GM23338 (cell line): ENCODE measurements around the gene DAAM1. TPM values are rescaled to one million over a fixed set of nuclear protein-coding genes. Genes with fewer than 3 reads are reported as not detected.
A peak's percentile ranks its signal among the peaks of the same experiment; 100 is the strongest.

Source experiments
- ATAC-seq: fragments of 200-7000 bp; cut with Tn5 transposase; 3 replicates; pipeline ENCODE4 v1.9.1; 2020
- DNase-seq: peaks from one replicate; pipeline ENCODE4 v3.0.0-alpha.2; 2015; ENCODE audit warnings: low spot score
- H2AFZ ChIP-seq: fragments of 200-600 bp; sonication (generic); 2 replicates; pipeline ENCODE4 v1.8.0; 2016; ENCODE audit warnings: antibody characterized with exemption, mild to moderate bottlenecking, moderate library complexity
- H3F3A ChIP-seq: fragments of 200-600 bp; sonication (generic); replicated peaks from 2 replicates; pipeline ENCODE4 v1.8.0; 2017; ENCODE audit warnings: antibody characterized with exemption, mixed run types, low read depth
- H3K27ac ChIP-seq: fragments of 200-600 bp; sonication (generic); 2 replicates; pipeline ENCODE4 v1.6.1; 2016; ENCODE audit warnings: low read depth
- H3K27me3 ChIP-seq: fragments of 200-600 bp; sonication (generic); 2 replicates; pipeline ENCODE4 v1.8.0; 2016; ENCODE audit warnings: mild to moderate bottlenecking, mixed run types, moderate library complexity; ENCODE audit not compliant: insufficient read depth
- H3K36me3 ChIP-seq: fragments of 200-600 bp; sonication (generic); 2 replicates; pipeline ENCODE4 v1.8.0; 2016; ENCODE audit warnings: mild to moderate bottlenecking; ENCODE audit not compliant: insufficient read depth
- H3K4me1 ChIP-seq: fragments of 200-600 bp; sonication (generic); 2 replicates; pipeline ENCODE4 v1.8.0; 2016; ENCODE audit warnings: mild to moderate bottlenecking, moderate library complexity; ENCODE audit not compliant: insufficient read depth
- H3K4me2 ChIP-seq: fragments of 200-600 bp; sonication (generic); 2 replicates; pipeline ENCODE4 v1.7.1; 2017; ENCODE audit warnings: mixed run types
- H3K4me3 ChIP-seq: fragments of 200-600 bp; sonication (generic); 2 replicates; pipeline ENCODE4 v1.6.1; 2016; ENCODE audit warnings: mixed run types
- H3K79me2 ChIP-seq: fragments of 200-600 bp; sonication (generic); replicated peaks from 2 replicates; pipeline ENCODE4 v1.8.0; 2017; ENCODE audit warnings: mild to moderate bottlenecking; ENCODE audit not compliant: insufficient read depth
- H3K9me2 ChIP-seq: fragments of 200-600 bp; sonication (generic); 2 replicates; pipeline ENCODE4 v1.8.0; 2017; ENCODE audit not compliant: insufficient read depth
- H4K20me1 ChIP-seq: fragments of 200-600 bp; sonication (generic); replicated peaks from 2 replicates; pipeline ENCODE4 v1.8.0; 2017; ENCODE audit warnings: mild to moderate bottlenecking; ENCODE audit not compliant: insufficient read depth
- H3K27ac Mint-ChIP-seq: 2 replicates; pipeline ENCODE4 v1.8.0; 2020; ENCODE audit warnings: inconsistent platforms, mild to moderate bottlenecking, moderate library complexity, mixed read lengths
- H3K27me3 Mint-ChIP-seq: 3 replicates; pipeline ENCODE4 v1.8.0; 2022; ENCODE audit warnings: low read depth, mild to moderate bottlenecking, moderate library complexity, mixed read lengths, inconsistent platforms; ENCODE audit not compliant: insufficient read depth, poor library complexity
- H3K36me3 Mint-ChIP-seq: 3 replicates; pipeline ENCODE4 v1.8.0; 2021; ENCODE audit warnings: low read depth, mild to moderate bottlenecking, inconsistent platforms, moderate library complexity, mixed read lengths
- H3K4me1 Mint-ChIP-seq: 3 replicates; pipeline ENCODE4 v1.8.0; 2020; ENCODE audit warnings: mild to moderate bottlenecking, inconsistent platforms, mixed read lengths
- H3K4me3 Mint-ChIP-seq: 3 replicates; pipeline ENCODE4 v1.8.0; 2021; ENCODE audit warnings: moderate library complexity, mild to moderate bottlenecking, inconsistent platforms, mixed read lengths
- H3K9me3 Mint-ChIP-seq: 3 replicates; pipeline ENCODE4 v1.8.0; 2020; ENCODE audit warnings: moderate library complexity, mild to moderate bottlenecking, inconsistent platforms, mixed read lengths
- CREB1 ChIP-seq: fragments of 250-450 bp; sonication (Bioruptor Pico); IDR thresholded peaks from 2 replicates; pipeline ENCODE4 v1.5.0; 2020; ENCODE audit warnings: low read depth, mild to moderate bottlenecking, moderate library complexity
- EZH2 ChIP-seq: fragments of 200-600 bp; sonication (generic); IDR thresholded peaks from one replicate; pipeline ENCODE4 v1.8.0; 2017; ENCODE audit warnings: antibody characterized with exemption, mild to moderate bottlenecking, low read depth; ENCODE audit not compliant: unreplicated experiment
- JUNB ChIP-seq: IDR thresholded peaks from one replicate; pipeline ENCODE4 v1.6.1; 2016; ENCODE audit warnings: antibody characterized with exemption; ENCODE audit not compliant: unreplicated experiment
- NANOG ChIP-seq: IDR thresholded peaks from 2 replicates; pipeline ENCODE4 v1.6.1; 2016; ENCODE audit warnings: antibody characterized with exemption, borderline replicate concordance
- POLR2AphosphoS5 ChIP-seq: IDR thresholded peaks from 2 replicates; pipeline ENCODE4 v1.6.1; 2016; ENCODE audit warnings: antibody characterized with exemption, low read depth
- STAT1 ChIP-seq: IDR thresholded peaks from one replicate; pipeline ENCODE4 v1.6.1; 2016; ENCODE audit warnings: antibody characterized with exemption; ENCODE audit not compliant: unreplicated experiment
- polyA plus RNA-seq: library from polyadenylated mRNA; unstranded; fragments of >200 nt; fragmentation: Nextera tagmentation; extraction: Ambion mirVana; gene quantifications from 2 replicates; pipeline ENCODE4 v1.2.1, GENCODE V29; 2016
- total RNA-seq: library from RNA; depleted of rRNA; stranded (reverse); fragments of >200 nt; shearing (Covaris generic); gene quantifications from 2 replicates; pipeline ENCODE4 v1.2.3, GENCODE V29; 2014
- TF ChIP-seq, protein P1 (sequence below): fragments of 250-450 bp; sonication (Bioruptor Pico); IDR thresholded peaks from 2 replicates; pipeline ENCODE4 v1.5.0; 2020; ENCODE audit warnings: mild to moderate bottlenecking, moderate library complexity

The DAAM1 gene
- total and polyA plus RNA-seq, 2 experiments from 2014 or later: 36.3 to 42.1 TPM

DNA sequence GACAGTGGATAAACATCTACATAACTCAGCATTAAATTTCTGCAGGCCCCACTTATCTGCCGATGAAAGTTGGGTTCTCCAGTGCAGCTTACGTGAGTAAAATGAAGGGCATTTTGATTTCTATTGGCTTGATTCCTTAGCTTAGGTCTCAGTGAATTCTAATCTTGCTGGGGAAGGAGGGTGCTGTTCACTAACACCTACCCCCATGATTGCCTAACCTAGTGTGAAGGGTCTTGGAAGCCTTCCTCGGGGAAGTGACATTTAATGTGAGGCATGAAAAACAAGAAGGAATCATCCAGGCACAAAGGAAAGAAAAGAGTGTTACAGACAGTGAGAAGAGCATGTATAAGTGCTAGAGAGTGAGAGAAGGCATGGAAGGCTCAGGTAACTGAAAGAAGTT, 81.0 kb downstream of the DAAM1 start:
- H3K27ac Mint-ChIP-seq: peak overlapping the region; percentile 13
- Histone ChIP-seq H3K79me2 (no peaks in the 10 kb centered on the region), H4K20me1 (no peaks in the 10 kb centered on the region), H3K27ac (no peak overlapping the region), H3F3A (no peaks in the 10 kb centered on the region), H3K36me3 (no peaks in the 10 kb centered on the region), H3K4me2 (no peak overlapping the region), H3K27me3 (no peaks in the 10 kb centered on the region), H3K4me3 (no peak overlapping the region), H3K9me2 (no peaks in the 10 kb centered on the region), H3K4me1 (peaks cover 3% of the 10 kb centered on the region; the same call in 1 of the 2 replicates), H2AFZ (no peak overlapping the region)
- H3K4me1 Mint-ChIP-seq: peaks cover 15% of the 10 kb centered on the region
- ATAC-seq (no peak), DNase-seq (no peak)
- H3K36me3 Mint-ChIP-seq: peaks cover 3% of the 10 kb centered on the region; the same call in 2 of the 3 replicates
- H3K27me3 Mint-ChIP-seq: peaks cover 2% of the 10 kb centered on the region
- no peaks in the 10 kb centered on the region for H3K9me3 Mint-ChIP-seq
- TF ChIP-seq, protein P1, sequence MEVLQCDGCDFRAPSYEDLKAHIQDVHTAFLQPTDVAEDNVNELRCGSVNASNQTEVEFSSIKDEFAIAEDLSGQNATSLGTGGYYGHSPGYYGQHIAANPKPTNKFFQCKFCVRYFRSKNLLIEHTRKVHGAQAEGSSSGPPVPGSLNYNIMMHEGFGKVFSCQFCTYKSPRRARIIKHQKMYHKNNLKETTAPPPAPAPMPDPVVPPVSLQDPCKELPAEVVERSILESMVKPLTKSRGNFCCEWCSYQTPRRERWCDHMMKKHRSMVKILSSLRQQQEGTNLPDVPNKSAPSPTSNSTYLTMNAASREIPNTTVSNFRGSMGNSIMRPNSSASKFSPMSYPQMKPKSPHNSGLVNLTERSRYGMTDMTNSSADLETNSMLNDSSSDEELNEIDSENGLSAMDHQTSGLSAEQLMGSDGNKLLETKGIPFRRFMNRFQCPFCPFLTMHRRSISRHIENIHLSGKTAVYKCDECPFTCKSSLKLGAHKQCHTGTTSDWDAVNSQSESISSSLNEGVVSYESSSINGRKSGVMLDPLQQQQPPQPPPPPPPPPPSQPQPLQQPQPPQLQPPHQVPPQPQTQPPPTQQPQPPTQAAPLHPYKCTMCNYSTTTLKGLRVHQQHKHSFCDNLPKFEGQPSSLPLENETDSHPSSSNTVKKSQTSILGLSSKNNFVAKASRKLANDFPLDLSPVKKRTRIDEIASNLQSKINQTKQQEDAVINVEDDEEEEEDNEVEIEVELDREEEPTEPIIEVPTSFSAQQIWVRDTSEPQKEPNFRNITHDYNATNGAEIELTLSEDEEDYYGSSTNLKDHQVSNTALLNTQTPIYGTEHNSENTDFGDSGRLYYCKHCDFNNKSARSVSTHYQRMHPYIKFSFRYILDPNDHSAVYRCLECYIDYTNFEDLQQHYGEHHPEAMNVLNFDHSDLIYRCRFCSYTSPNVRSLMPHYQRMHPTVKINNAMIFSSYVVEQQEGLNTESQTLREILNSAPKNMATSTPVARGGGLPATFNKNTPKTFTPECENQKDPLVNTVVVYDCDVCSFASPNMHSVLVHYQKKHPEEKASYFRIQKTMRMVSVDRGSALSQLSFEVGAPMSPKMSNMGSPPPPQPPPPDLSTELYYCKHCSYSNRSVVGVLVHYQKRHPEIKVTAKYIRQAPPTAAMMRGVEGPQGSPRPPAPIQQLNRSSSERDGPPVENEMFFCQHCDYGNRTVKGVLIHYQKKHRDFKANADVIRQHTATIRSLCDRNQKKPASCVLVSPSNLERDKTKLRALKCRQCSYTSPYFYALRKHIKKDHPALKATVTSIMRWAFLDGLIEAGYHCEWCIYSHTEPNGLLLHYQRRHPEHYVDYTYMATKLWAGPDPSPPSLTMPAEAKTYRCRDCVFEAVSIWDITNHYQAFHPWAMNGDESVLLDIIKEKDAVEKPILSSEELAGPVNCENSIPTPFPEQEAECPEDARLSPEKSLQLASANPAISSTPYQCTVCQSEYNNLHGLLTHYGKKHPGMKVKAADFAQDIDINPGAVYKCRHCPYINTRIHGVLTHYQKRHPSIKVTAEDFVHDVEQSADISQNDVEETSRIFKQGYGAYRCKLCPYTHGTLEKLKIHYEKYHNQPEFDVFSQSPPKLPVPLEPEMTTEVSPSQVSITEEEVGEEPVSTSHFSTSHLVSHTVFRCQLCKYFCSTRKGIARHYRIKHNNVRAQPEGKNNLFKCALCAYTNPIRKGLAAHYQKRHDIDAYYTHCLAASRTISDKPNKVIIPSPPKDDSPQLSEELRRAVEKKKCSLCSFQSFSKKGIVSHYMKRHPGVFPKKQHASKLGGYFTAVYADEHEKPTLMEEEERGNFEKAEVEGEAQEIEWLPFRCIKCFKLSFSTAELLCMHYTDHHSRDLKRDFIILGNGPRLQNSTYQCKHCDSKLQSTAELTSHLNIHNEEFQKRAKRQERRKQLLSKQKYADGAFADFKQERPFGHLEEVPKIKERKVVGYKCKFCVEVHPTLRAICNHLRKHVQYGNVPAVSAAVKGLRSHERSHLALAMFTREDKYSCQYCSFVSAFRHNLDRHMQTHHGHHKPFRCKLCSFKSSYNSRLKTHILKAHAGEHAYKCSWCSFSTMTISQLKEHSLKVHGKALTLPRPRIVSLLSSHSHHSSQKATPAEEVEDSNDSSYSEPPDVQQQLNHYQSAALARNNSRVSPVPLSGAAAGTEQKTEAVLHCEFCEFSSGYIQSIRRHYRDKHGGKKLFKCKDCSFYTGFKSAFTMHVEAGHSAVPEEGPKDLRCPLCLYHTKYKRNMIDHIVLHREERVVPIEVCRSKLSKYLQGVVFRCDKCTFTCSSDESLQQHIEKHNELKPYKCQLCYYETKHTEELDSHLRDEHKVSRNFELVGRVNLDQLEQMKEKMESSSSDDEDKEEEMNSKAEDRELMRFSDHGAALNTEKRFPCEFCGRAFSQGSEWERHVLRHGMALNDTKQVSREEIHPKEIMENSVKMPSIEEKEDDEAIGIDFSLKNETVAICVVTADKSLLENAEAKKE (CRISPR knock-in tag): no peak
- TF ChIP-seq JUNB: no peak
- no peak for TF ChIP-seq EZH2
- no peak for TF ChIP-seq STAT1
- H3K4me3 Mint-ChIP-seq: no peak overlapping the region

DNA sequence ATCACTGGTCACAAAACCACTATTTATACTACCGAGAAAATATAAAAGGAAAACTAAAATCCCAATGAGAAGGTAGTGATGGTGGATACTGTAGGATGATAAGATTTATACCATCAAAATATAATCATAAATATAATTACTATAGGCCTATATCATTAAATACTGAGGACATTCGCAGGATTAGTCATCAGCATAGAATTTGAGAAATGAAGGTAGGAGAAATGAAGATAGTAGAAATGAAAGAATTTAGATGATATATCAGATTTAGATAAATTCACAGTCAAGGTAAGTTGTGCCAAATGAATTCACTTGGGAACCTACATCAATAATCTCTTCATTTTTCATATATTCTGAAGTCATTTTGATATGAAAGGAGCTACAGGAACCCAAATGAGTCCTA, 82.8 kb downstream of the DAAM1 start:
- no peaks in the 10 kb centered on the region for H3K36me3 ChIP-seq
- ATAC-seq (no peak), DNase-seq (no peak)
- no peaks in the 10 kb centered on the region for H3K79me2 ChIP-seq
- Mint-ChIP-seq H3K27me3 (peaks cover 2% of the 10 kb centered on the region), H3K36me3 (no peaks in the 10 kb centered on the region; the same call in 2 of the 3 replicates), H3K9me3 (no peaks in the 10 kb centered on the region), H3K4me1 (peaks cover 17% of the 10 kb centered on the region), H3K27ac (no peak overlapping the region), H3K4me3 (no peak overlapping the region)
- no peak overlapping the region for H3K4me3 ChIP-seq
- H3K27me3 ChIP-seq: no peaks in the 10 kb centered on the region
- peaks cover 3% of the 10 kb centered on the region; the same call in 1 of the 2 replicates for H3K4me1 ChIP-seq
- H3K4me2 ChIP-seq: no peak overlapping the region
- H2AFZ ChIP-seq: no peak overlapping the region
- H3K9me2 ChIP-seq: no peaks in the 10 kb centered on the region
- H3F3A ChIP-seq: no peaks in the 10 kb centered on the region
- no peak overlapping the region for H3K27ac ChIP-seq
- H4K20me1 ChIP-seq: no peaks in the 10 kb centered on the region
- TF ChIP-seq POLR2AphosphoS5 (no peak), JUNB (no peak), NANOG (no peak), CREB1 (CRISPR knock-in tag) (no peak)
- TF ChIP-seq, protein P1 (CRISPR knock-in tag): no peak
